ENCODE measurements around the gene PRX.

PRX gene

DNA sequence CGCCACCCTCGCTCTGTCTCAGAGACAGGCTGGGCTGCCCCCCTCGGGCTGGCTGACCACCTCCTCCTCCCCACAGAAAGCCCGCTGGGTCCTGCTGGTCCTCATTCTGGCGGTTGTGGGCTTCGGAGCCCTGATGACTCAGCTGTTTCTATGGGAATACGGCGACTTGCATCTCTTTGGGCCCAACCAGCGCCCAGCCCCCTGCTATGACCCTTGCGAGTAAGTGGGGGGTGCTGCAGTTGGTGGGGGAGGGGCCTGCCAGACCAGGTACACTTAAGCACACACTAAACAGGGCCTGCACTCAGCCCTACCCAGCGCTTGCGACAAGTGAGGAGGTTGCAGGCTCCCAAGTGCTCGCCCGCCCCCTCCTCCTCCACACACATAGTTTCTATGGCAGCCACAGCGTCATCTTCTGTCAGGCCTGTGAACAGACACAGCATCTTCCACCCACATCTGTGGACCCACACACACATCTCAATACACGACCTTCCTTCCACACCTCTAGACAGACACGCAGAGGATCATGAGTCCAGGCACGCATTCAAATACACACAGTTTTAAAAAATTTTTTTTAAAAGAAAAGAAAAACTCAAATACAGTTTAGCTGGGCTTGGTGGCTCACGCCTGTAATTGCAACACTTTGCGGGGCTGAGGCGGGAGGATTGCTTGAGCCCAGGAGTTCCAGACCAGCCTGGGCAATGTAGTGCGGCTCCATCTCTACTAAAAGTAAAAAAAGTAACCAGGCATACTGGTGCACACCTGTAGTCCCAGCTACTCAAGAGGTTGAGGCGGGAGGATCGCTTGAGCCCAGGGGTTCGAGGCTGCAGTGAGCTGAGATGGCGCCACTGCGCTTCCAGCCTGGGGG is 46.2 kb downstream of the PRX start:
- no peak for DNase-seq (ENCODE audit: low read depth in 3 of 3)

DNA sequence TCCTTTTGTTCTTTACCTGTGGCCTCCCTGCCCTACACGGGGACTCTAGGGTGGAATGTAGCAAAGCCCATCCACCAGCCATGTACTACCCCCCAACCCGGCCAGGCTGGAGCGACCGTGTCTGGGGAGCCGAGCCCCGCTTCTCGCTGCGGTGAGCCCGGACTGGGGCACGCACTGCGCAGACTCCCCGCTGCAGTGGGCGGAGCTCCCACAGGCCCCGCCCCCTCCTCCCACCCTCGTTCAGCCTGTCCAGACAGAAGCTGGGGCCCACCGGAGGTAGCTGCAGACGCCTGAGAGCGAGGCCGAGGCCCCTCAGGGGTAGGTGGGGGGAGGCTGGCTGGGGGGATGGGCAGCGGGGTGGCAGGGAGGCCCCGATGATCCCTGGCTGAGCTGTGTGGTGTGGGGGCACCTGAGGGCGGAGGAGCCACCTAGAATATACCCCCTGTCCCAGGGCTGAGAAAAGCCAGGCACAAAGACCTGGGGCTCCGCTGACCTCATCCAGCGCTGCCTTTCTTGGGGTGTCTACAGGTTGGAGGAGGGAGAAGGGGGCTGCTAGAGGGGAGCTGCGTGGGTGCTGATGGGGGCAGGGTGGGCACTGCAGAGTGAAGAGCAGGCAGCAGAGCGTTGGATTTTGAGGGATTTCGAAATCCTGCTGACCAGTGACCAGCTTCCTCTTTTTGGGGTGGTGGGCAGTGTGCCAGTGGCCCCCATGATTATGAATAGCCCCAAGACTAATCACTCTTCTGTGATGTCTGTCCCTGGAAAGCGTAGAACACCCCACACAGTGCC is 47.4 kb downstream of the PRX start:
- DNase-seq (ENCODE audit: low read depth in 3 of 3), result peak in 2 of 3 experiments; percentile 22 to 68

DNA sequence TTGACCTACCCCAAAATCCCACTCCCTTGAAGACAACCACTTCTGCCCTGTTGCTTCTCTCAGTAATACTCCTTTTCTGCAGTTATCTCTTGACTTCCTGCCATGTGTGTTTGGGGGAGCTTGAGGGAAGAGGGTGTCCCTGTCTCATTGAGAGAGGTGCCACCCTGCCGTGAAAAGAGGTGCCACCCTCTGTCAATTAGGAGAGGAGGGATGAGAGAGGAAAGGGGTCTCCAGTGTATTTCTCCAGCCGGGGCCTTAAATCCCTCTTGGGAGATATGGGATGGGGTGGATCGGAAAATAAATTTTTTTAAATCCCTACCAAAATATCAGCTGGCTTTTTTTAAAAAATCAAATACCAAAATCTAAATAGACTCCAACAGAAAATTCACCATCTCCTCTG is 48.2 kb downstream of the PRX start:
- DNase-seq (ENCODE audit: low read depth in 3 of 3), result no peak

DNA sequence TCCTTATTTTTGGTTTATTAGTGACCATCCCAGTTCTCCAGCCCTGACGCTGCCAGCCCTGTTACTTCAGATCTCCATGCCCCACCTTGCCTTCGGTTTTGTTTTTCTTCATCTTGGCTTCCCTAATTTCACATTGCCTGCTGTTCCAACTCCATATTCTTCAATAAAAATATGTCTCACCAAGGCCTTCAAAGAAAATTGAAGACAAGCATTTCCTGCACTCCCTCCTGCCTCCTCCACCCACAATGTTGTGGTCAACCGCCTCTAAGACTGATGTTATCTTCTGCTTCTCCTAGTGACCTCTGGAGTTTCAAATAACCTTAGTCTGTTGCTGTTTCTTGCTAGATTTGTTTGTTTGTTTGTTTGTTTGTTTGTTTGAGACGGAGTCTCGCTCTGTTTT is 50.1 kb downstream of the PRX start:
- DNase-seq (ENCODE audit: low read depth in 3 of 3), result no peak

DNA sequence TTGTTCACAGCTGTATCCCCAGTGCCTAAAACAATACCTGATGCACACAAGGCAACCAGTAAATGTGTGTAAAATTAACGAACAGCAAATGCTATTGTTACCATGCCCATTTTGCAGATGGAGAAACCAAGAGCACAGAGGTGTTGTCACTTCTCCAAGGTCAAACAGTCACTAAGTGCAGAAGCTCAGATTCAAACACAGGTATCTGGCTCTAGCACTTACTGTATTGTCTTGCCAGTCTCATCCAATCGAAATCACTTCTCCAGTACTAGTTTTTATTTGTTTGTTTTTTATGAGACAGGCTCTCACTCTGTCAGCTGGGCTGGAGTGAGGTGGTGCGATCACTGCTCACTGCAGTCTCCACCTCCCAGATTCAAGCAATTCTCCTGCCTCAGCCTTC is 51.0 kb downstream of the PRX start:
- no peak for DNase-seq (ENCODE audit: low read depth in 3 of 3)

DNA sequence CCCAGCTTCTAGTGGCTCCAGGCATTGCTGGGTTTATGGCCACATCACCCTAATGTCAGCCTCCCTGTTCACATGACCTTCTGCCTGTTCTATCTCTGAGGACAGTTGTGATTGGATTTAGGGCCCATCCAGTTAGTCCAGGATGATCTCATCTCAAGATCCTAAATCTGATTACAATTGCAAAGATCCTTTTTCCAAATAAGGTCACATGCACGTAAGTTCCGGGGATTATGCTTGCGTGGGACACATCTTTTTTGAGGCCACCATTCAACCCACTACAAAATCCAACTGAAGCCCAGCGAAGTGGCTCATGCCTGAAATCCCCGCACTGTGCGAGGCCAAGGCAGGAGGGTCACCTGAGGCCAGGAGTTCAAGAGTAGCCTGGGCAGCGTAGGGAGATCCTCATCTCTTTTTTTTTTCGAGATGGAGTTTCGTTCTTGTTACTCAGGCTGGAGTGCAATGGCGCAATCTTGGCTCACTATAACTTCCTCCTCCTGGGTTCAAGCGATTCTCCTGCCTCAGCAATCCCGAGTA is 52.4 kb downstream of the PRX start:
- no peak for DNase-seq (ENCODE audit: low read depth in 3 of 3)

DNA sequence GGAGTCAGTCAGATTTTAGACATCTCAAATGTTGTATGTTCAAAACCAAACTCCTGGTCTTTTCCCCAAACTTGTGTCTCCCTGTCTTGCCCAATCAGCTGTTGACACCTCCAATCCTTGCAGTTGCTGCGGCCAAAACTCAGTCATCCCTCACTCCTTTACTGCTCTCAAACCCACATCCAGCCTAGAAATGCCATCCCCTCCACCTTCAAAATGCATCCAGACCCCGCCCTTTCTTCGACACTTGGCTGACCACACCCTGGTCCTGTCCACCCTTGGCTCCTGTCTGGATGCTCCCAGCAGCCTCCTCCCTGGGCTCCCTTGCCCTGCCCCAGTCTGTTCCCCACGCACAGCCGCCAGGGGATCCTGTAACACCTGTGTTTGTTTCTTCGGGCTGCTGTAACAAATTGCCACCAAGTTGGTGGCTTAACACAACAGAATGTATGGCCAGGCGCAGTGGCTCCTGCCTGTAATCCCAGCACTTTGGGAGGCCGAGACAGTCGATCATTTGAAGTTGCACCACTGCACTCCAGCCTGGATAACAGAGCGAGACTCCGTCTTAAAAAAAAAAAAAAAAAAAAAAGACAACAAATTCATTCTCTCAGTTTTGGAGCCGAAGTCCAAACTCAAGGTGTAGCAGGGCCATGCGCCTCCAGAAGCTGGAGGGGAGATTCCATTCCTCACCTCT is 53.0 kb downstream of the PRX start:
- no peak for DNase-seq (ENCODE audit: low read depth in 3 of 3)

DNA sequence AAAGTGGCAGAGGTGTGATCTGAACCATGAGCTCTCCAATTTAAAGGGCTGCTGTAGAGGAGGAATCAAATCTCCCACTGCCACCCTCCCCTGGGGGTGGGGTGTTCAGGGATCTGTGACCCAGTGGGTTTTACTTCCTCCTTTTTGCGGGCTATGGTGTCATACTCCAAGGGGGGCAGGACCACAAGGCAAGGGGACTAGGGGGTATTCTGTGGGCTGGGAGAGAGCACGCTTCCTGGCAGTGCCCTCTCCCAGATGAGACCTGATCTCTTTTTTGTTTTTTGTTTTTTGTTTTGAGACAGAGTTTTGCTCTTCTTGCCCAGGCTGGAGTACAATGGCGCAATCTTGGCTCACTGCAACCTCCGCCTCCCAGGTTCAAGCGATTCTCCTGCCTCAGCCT is 54.4 kb downstream of the PRX start:
- DNase-seq (ENCODE audit: low read depth in 3 of 3), result no peak

DNA sequence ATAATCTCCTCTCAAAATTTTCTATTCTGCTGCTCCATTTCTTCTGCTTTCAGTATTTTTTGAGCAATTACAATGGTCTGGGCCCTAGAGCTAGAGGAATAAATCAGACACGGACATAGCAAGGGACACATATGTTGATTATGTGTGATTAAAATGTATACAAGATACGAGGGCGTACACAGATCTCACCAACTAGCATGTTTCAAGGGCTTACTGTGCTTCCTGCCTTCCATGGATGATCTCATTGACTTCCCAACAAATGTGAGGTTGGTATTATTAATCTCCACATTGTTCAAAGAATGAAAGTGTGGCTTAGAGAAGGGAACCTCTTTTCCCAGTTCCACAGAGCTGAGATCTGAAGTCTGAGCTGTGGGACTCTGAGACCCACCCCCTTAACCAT is 55.5 kb downstream of the PRX start:
- no peak for DNase-seq (ENCODE audit: low read depth in 3 of 3)

DNA sequence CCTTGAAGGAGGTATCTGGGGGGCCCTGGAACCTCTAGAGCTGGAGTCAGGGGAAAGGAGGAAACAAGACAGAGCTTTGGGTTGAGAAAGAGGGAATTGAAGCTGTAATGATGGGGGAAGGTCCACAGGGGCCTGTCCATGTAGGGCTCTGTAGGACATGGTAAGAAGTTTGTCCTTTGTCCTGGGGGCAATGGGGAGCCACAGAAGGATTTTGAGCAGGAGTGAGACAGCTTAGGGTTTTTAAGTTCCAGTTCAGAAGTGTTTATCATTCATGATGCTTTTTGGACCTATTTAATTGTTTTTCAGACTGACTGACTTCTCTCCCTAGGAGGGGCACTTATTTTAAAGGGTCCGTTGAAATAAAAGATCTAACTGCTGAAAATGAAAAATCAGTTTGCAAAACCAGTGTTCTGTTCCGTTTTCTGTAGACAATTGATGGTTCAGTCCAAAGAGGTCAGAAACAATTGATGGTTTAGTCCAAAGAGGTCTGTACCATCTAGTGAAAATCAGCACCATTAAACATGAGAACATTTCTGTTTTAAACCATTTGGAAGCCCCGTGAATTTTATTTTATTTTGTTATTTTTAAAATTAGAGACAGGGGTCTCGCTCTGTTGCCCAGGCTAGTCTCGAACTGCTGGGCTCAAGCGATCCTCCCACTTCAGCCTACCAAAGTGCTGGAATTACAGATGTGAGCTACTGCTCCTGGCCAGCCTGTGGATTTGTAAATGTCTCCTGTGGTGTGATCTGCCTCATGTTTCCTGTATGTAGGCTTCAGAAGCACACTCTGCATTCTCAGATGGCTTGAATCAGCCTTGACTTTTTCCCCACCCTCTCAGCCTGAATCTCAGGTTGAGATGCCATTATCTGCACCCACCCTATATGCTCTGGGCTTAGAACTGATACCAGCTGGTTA is 56.2 kb downstream of the PRX start:
- no peak for DNase-seq (ENCODE audit: low read depth in 3 of 3)

DNA sequence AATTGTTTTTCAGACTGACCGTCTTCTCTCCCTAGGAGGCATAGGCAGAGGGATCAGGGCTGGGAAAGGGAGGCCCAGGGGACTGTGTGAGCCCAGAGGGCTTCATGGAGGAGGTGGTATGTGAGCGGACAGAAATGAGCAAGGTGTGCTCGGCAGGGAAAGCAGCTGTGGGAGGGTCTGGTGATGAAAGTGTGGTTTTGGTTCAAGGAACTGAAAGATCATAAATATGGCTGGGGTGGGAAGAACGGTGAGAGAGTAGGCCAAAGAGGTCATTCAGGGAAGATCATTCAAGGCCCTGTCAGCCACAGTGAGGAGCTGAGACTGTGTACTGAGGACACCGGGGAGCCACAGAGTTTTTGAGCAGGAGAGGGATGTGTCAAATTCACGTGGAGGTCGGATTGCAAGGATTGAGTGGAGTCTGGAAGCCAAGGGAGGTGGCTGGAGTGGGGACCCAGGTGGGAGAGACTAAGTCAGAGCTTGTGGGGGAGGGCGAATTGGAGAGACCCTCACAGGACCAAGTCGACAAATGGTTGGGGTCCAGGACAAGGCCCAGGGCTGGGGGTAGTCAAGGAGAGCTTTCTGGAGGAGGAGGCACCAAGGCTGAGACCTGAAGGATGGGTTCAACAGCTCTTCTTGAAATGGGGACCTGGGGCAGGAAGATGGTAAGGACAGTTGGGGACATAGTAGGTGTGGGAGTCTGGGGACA is 57.0 kb downstream of the PRX start:
- no peak for DNase-seq (ENCODE audit: low read depth in 3 of 3)

DNA sequence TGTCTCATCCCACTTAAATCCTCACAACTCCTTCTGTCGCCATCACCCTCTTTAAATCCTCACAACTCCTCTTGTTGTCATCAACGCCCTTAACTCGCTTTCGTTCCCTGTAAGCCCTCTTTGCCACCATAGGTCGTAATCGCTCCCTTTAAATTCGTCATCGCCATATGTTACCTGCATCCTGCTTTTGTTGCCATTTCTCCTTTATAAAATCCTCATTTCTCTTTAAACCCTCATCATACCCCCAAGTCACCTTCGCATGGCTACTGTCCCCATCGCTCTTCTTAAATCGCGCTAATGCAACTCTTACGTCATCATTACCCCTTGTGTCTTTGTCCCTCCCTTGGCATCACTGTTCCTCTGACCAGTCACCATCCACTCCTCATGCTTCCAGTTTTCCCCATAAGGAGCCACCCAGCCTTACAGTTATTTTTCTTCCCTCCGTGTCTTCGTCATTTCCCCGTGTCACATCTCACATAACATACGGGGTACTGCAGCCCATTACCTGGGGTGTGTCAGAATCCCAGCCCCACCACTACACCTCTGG is 64.1 kb downstream of the PRX start:
- DNase-seq (ENCODE audit: low read depth in 3 of 3), result no peak

DNA sequence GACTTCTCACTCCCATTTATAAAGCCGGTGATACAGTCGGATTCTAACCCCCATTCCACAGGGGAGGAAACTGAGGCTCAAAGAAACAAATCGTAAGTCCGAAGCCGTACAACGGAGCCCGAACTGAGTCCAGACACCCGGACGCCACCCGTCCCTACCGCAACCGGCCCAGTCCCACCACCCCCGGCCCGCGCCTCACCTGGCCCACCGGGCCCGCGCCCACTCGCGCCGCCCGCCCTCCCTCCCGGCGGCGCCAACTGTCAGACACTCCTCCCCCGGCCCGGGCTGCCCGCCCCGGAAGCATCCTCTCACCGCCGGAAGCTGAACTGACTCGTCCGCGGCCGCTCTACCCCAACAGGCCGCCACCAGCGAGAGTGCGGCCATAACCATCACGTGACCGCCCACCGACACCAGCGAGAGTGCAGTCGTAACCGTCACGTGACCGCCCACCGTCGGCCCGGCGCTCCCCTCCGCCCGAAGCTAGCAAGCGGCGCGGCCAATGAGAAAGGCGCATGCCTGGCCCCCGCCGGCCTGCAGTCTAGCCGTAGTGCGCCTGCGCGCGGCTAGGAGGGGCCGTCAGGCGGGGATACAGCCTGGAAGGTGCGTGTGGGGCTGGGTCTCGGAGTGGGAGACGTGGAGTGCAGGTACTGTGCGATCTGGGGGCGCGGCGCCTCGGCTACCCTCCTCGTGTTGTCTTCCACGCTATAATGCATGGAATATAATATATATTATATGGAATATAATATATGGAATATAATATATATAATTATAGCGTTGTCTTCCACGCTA is 64.9 kb downstream of the PRX start, which contains the start of the genes C19orf47 and PLD3:
C19orf47 (minus strand) TSS at position 273 of the 789 bp plus-strand sequence. CDS start 6,540 bp downstream, outside the sequence.
PLD3 (plus strand) TSS at position 571 of the 789 bp plus-strand sequence. CDS start 17,789 bp downstream, outside the sequence.
- peak; percentile 97 to 99 (median 97) for DNase-seq (ENCODE audit: low read depth in 3 of 3)

DNA sequence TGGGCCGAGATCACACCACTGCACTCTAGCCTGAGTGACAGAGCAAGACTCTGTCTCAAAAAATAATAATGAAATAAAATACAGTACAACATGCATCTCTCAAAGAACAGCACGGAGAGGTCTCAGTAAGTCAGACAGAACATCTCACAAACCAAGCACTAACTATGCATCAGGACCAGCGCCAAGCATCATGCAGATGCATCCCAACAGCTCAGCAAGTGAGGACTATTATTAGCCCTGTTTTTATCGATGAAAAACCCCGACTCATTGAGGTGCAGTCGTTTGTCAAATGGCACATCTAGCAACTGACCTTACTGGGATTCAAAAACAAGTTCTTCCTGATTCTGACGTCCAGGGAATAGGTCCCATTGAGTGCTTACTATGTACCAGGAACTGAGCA is 68.8 kb downstream of the PRX start:
- DNase-seq (ENCODE audit: low read depth in 3 of 3), result no peak

All from stimulated activated CD4-positive, alpha-beta T cell treated with anti-CD3 and anti-CD28 coated beads, TNF-alpha, amount 100 ng/mL, for 24 hours (primary cell).